Retinal pigment epithelial cell (primary cell): Measurements from ENCODE around the gene LMNB1.
"Not testable (repeated sequence)": the region's sequence is repeated elsewhere in the genome, so short reads cannot be mapped to it uniquely, and the experiment has no call there.

Experiments used
- DNase-seq: peaks from one replicate; pipeline ENCODE4 v3.0.0-alpha.2; 2010; ENCODE audit warnings: low read depth
- H3K4me3 ChIP-seq: 2 replicates; pipeline ENCODE4 v1.5.1; 2011; ENCODE audit warnings: mild to moderate bottlenecking, low read length, control low read depth, moderate library complexity
- TF ChIP-seq, protein P1 (sequence below): conservative IDR thresholded peaks from 2 replicates; pipeline ENCODE4 v1.5.1; 2011; ENCODE audit warnings: low read depth, low read length, control low read depth, inconsistent platforms

The LMNB1 gene

DNA sequence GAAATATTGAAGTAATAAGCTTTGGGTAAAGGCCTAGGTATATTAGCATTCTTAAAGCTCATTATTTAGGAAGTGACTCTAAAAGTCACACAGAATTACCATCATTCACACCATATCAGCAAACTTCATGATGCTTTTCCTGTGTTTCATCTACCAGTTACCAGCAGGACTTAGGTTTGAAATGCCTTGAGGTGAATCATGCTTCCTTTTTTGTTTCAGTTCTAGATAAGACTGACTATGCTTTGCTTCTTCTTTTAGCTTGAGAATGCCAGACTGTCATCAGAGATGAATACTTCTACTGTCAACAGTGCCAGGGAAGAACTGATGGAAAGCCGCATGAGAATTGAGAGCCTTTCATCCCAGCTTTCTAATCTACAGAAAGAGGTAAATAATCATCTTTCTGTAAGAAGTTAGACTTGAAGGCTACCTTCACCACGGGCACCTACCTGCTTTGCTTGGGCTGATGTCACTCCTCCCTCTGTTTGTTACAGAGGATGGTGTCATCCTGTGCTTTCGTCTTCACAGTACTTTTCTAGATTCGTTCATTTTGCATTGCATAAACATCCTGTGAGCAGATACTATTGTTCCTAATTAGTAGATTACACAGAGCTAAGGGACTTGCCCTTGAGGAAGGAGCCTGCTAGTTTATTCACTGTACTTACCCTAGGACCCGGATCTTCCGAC is 34.7 kb downstream of the LMNB1 start:
- no peak overlapping the region for H3K4me3 ChIP-seq
- no peak for DNase-seq
- TF ChIP-seq, protein P1, sequence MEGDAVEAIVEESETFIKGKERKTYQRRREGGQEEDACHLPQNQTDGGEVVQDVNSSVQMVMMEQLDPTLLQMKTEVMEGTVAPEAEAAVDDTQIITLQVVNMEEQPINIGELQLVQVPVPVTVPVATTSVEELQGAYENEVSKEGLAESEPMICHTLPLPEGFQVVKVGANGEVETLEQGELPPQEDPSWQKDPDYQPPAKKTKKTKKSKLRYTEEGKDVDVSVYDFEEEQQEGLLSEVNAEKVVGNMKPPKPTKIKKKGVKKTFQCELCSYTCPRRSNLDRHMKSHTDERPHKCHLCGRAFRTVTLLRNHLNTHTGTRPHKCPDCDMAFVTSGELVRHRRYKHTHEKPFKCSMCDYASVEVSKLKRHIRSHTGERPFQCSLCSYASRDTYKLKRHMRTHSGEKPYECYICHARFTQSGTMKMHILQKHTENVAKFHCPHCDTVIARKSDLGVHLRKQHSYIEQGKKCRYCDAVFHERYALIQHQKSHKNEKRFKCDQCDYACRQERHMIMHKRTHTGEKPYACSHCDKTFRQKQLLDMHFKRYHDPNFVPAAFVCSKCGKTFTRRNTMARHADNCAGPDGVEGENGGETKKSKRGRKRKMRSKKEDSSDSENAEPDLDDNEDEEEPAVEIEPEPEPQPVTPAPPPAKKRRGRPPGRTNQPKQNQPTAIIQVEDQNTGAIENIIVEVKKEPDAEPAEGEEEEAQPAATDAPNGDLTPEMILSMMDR = no peak

DNA sequence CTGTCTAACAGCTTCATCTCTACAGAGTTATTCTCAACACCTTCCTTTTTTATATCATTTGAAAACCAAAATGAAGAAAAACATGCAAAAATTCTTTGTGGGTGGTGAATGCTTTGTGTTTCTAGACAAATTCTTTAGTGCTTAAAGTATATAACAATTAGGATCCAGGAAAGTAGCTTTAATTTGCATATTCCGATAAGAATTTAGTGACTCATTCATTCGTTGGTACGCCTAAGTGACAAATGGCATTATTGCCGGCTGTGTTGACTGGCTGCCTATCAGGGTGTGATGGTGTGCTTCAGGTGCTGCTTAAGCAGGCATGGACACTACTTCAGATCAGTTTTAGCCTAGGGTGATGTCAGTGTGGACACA is 35.2 kb downstream of the LMNB1 start:
- TF ChIP-seq, protein P1 = no peak
- no peak overlapping the region for H3K4me3 ChIP-seq
- DNase-seq = no peak

DNA sequence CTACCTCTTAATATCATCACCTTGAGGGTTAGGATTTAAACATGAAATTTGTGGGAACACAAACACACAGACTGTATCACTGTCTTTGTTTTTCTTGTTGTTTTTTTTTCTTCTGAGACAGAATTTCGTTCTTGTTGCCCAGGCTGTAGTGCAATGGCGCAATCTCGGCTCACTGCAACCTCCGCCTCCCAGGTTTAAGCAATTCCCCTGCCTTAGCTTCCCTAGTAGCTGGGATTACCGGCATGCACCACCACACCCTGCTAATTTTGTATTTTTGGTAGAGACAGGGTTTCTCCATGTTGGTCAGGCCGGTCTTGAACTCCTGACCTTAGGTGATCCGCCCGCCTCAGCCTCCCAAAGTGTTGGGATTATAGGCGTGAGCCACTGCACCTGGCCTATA is 36.9 kb downstream of the LMNB1 start:
- DNase-seq, H3K4me3 ChIP-seq: not testable (repeated sequence)

DNA sequence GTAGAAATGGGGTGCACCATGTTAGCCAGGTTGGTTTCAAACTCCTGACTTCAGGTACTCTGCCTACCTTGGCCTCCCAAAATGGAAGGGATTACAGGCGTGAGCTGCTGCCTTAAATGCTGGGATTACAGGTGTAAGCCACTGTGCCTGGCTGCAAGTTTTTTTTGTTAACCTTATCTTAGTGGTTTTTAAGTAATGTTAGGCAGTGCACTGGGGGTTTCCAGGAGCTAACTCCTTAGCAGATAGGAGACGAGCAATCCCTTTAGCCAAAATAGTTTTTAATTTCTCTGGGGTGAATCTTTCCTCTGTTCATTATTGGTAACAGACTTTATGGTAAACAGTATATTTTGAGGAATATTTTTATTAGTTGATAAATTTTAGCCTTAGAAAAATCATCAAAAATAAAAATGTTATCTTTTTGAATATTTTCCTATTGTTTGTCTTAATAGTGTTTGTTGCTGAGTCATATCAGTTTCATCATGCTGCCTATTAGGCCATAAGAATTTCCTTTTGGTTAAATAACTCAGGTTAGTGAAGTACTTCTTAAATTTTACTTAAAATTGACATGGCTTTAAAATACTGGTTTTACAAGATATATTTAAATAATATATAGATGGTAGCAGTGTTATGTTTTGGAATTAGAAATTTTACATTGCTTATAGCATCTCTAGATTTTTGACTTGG is 37.9 kb downstream of the LMNB1 start:
- DNase-seq = no peak
- no peak overlapping the region for H3K4me3 ChIP-seq

DNA sequence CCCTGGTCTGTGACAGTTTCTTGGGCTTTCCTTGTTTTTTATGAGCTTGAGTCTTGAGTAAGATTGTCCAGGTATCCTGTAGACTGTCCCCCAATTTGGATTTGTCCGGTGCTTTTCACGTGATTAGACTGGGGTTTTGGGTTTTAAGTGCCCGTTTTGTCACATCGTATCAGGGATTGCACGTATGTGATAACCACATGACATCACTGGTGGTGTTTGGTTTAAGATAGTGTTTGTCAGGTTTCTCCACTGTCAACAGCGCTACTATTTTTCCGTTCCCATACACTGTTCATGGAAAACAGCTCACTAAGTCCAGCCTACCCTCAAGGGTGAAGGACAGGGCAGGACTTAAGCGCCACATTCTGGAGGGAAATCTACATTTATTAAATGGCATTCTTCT is 39.7 kb downstream of the LMNB1 start:
- no peak overlapping the region for H3K4me3 ChIP-seq
- no peak for DNase-seq
- TF ChIP-seq, protein P1 = no peak

More for the DNA sequence above, 37.9 kb downstream of the LMNB1 start:
- TF ChIP-seq, protein P1 = no peak

DNA sequence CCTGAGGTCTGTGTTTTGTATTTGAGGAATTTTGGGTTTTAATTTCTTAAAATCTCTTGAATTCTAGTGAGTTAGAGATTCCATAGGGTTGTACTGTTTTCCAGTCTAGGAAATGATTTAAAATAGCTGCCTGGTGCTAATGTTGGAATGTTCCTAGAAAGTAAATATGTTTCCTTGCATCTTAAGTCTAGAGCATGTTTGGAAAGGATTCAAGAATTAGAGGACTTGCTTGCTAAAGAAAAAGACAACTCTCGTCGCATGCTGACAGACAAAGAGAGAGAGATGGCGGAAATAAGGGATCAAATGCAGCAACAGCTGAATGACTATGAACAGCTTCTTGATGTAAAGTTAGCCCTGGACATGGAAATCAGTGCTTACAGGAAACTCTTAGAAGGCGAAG is 41.8 kb downstream of the LMNB1 start:
- TF ChIP-seq, protein P1 = no peak
- no peak for DNase-seq
- no peak overlapping the region for H3K4me3 ChIP-seq

DNA sequence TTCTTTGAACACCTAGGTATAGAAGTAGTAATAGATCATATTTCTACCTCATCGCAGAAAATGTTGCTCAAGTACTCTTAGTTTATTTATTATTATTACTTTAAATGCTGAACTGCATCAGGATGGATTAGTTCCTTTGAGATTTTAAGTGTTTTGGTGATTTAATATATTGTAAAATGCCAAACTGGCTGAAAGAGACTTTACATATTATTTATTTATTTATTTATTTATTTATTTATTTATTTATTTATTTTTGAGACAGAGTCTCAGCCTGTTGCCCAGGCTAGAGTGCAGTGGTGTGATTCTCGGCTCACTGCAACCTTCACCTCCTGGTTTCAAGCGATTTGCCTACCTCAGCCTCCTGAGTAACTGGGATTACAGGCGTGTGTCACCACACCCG is 42.3 kb downstream of the LMNB1 start:
- DNase-seq = no peak
- TF ChIP-seq, protein P1 = no peak
- H3K4me3 ChIP-seq = no peak overlapping the region
